HepG2 (cell line): ENCODE data around the gene CERS6. TPM values are rescaled to one million over a fixed set of nuclear protein-coding genes. Genes with fewer than 3 reads are reported as not detected.

Source experiments
- ATAC-seq: fragments of 200-7000 bp; cut with Tn5 transposase; 3 replicates; pipeline ENCODE4 v1.9.1; 2020; ENCODE audit warnings: mild to moderate bottlenecking, moderate library complexity
- BruUV-seq: library from RNA; stranded (reverse); fragments of 400-500 nt; replicated peaks from 2 replicates; lab custom pipeline; 2021; lab: Mats Ljungman, UMichigan
- CTCF ChIA-PET: fragments of 300-600 bp; formaldehyde crosslinking; extraction: SDS; loops from one replicate; lab custom pipeline; 2021; ENCODE audit warnings: low total read pairs, inconsistent platforms, low intra/inter-chr PET ratio; lab: Yijun Ruan, JAX
- POLR2A ChIA-PET: fragments of 350-600 bp; sonication (Branson Sonifier 250); formaldehyde crosslinking; loops from one replicate; lab custom pipeline; 2020; ENCODE audit warnings: antibody characterized with exemption, inconsistent platforms; lab: Yijun Ruan, JAX
- DNase-seq: peaks from one replicate; pipeline ENCODE4 v3.0.0-alpha.2; 2015; ENCODE audit warnings: low spot score
- FAIRE-seq: peaks from 3 replicates; lab custom pipeline; 2011; peaks lifted over from hg19 to GRCh38; lab: Jason Lieb, UNC
- H2AFZ ChIP-seq: one replicate; pipeline ENCODE4 v1.6.1; 2011; ENCODE audit warnings: low read length, inconsistent platforms
- H3K27ac ChIP-seq: fragments of 300-600 bp; 3 replicates; pipeline ENCODE4 v1.8.0; 2011; ENCODE audit warnings: mixed run types, mild to moderate bottlenecking, mixed read lengths, low read length, inconsistent platforms; ENCODE audit not compliant: insufficient read depth; ENCODE audit errors: extremely low read length
- H3K27me3 ChIP-seq, 2 experiments: fragments of 200-600 bp in 1 of 2; 2 replicates in 1 of 2; 3 replicates in 1 of 2; pipeline versions ENCODE4 v1.6.0 to v1.8.0; 2011; ENCODE audit warnings: low read length in 2 of 2, mild to moderate bottlenecking in 2 of 2, moderate library complexity in 2 of 2, inconsistent platforms in 1 of 2; ENCODE audit not compliant: insufficient read depth in 2 of 2, control insufficient read depth in 1 of 2
- H3K36me3 ChIP-seq, 2 experiments: fragments of 200-600 bp in 1 of 2; replicated peaks in 1 of 2; 2 replicates in 1 of 2; 3 replicates in 1 of 2; pipeline versions ENCODE4 v1.5.1 to v1.8.0; 2011; ENCODE audit warnings: low read length in 2 of 2, inconsistent platforms in 1 of 2; ENCODE audit not compliant: insufficient read depth in 2 of 2, control insufficient read depth in 1 of 2
- H3K4me1 ChIP-seq: 2 replicates; pipeline ENCODE4 v1.5.1; 2012; ENCODE audit warnings: low read length, inconsistent platforms; ENCODE audit not compliant: insufficient read depth
- H3K4me2 ChIP-seq: 2 replicates; pipeline ENCODE4 v1.6.0; 2011; ENCODE audit warnings: low read depth, low read length, inconsistent platforms
- H3K4me3 ChIP-seq, 3 experiments: fragments of 200-600 bp in 1 of 3; sonication (generic), shearing (Covaris generic) in 1 of 3; replicated peaks in 1 of 3; 2 replicates each; pipeline ENCODE4 v1.5.1; 2011 to 2016; ENCODE audit warnings: low read length in 3 of 3, inconsistent platforms in 2 of 3, low read depth in 2 of 3, mild to moderate bottlenecking in 2 of 3, control low read depth in 1 of 3, mixed read lengths in 1 of 3; ENCODE audit not compliant: insufficient read depth in 1 of 3
- H3K79me2 ChIP-seq: one replicate; pipeline ENCODE4 v1.6.1; 2011; ENCODE audit warnings: low read length, inconsistent platforms; ENCODE audit not compliant: insufficient read depth
- H3K9ac ChIP-seq: 2 replicates; pipeline ENCODE4 v1.6.0; 2011; ENCODE audit warnings: mild to moderate bottlenecking, low read depth, low read length, inconsistent platforms; ENCODE audit not compliant: insufficient read depth
- H3K9me3 ChIP-seq: 2 replicates; pipeline ENCODE4 v1.5.1; 2012; ENCODE audit warnings: mild to moderate bottlenecking, low read length
- H4K20me1 ChIP-seq: 2 replicates; pipeline ENCODE4 v1.6.0; 2011; ENCODE audit warnings: inconsistent platforms, mild to moderate bottlenecking, low read length, moderate library complexity; ENCODE audit not compliant: insufficient read depth
- CEBPG ChIP-seq: IDR thresholded peaks from 2 replicates; pipeline ENCODE4 v1.6.1; 2016
- ESRRA ChIP-seq: sonication (generic); formaldehyde crosslinking; IDR thresholded peaks from 2 replicates; pipeline ENCODE4 v1.5.1; 2020; ENCODE audit warnings: mild to moderate bottlenecking, low read depth, missing genetic modification reagents
- FOXP4 ChIP-seq: sonication (generic); formaldehyde crosslinking; IDR thresholded peaks from 2 replicates; pipeline ENCODE4 v1.4.0; 2020; ENCODE audit warnings: missing genetic modification reagents
- HNF4A ChIP-seq: sonication (generic); formaldehyde crosslinking; IDR thresholded peaks from 2 replicates; pipeline ENCODE4 v1.4.0; 2020; ENCODE audit warnings: missing genetic modification reagents
- KDM4B ChIP-seq: sonication (generic); formaldehyde crosslinking; IDR thresholded peaks from 2 replicates; pipeline ENCODE4 v1.4.0; 2020; ENCODE audit warnings: missing genetic modification reagents
- SATB2 ChIP-seq: sonication (generic); formaldehyde crosslinking; IDR thresholded peaks from 2 replicates; pipeline ENCODE4 v1.5.0; 2020; ENCODE audit warnings: missing genetic modification reagents
- SNAPC2 ChIP-seq: sonication (generic); formaldehyde crosslinking; IDR thresholded peaks from 2 replicates; pipeline ENCODE4 v1.8.1; 2022; ENCODE audit warnings: mild to moderate bottlenecking, missing genetic modification reagents
- TARDBP ChIP-seq: sonication (generic); formaldehyde crosslinking; IDR thresholded peaks from 2 replicates; pipeline ENCODE4 v1.8.0; 2022; ENCODE audit warnings: mild to moderate bottlenecking, missing genetic modification reagents
- ZFYVE20 ChIP-seq: sonication (generic); formaldehyde crosslinking; IDR thresholded peaks from 2 replicates; pipeline ENCODE4 v1.8.0; 2023; ENCODE audit warnings: low read depth, mild to moderate bottlenecking, moderate library complexity, missing genetic modification reagents, borderline replicate concordance
- ZNF225 ChIP-seq: sonication (generic); formaldehyde crosslinking; IDR thresholded peaks from 2 replicates; pipeline ENCODE4 v1.4.0; 2020; ENCODE audit warnings: mild to moderate bottlenecking, missing genetic modification reagents
- ZNF234 ChIP-seq: sonication (generic); formaldehyde crosslinking; conservative IDR thresholded peaks from 2 replicates; pipeline ENCODE4 v1.5.1; 2020; ENCODE audit warnings: mild to moderate bottlenecking, missing genetic modification reagents
- ZNF317 ChIP-seq: sonication (generic); formaldehyde crosslinking; IDR thresholded peaks from 2 replicates; pipeline ENCODE4 v1.5.0; 2020; ENCODE audit warnings: mild to moderate bottlenecking, missing genetic modification reagents
- ZNF451 ChIP-seq: sonication (generic); formaldehyde crosslinking; IDR thresholded peaks from 2 replicates; pipeline ENCODE4 v1.5.0; 2020; ENCODE audit warnings: mild to moderate bottlenecking, missing genetic modification reagents
- WGBS: methylation state at CpG from one replicate; pipeline ENCODE4 v1.1.6; 2017; ENCODE audit warnings: low lambda C conversion rate; 5-methylcytosine and 5-hydroxymethylcytosine counted together
- in situ Hi-C: cut with HindIII; loops from 2 replicates; pipeline ENCODE4 v1.10.0; 2017; ENCODE audit warnings: low pct_unique_long_range_greater_than_20kb; ENCODE audit not compliant: extremely low pct_ligation_motif_present
- intact Hi-C: fragments of 100-400 bp; cut with micrococcal nuclease; formaldehyde crosslinking; loops from one replicate; pipeline ENCODE4 v1.10.0; 2022; ENCODE audit not compliant: unreplicated experiment
- polyA plus RNA-seq, 8 experiments: library from polyadenylated mRNA; depleted of rRNA in 3 of 8; stranded (reverse) in 7 of 8; unstranded in 1 of 8; fragments of >200 nt; fragmentation: Illumina TruSeq in 4 of 8; extraction: Trizol in 4 of 8; gene quantifications; 2 replicates each; pipeline versions ENCODE4 v1.2.1 to v1.2.3, GENCODE V29; 2011 to 2016; ENCODE audit warnings: low read depth in 4 of 8, missing spikeins in 1 of 8, mixed read lengths in 1 of 8; ENCODE audit not compliant: insufficient read depth in 1 of 8
- total RNA-seq, 5 experiments: library from RNA; depleted of rRNA; stranded (reverse); fragments of >200 nt; fragmentation: Illumina TruSeq; extraction: Trizol; gene quantifications; 2 replicates each; pipeline ENCODE4 v1.2.3, GENCODE V29; 2016; ENCODE audit warnings: low read depth in 1 of 5
- TF ChIP-seq, protein P1 (sequence below): sonication (generic); formaldehyde crosslinking; IDR thresholded peaks from 2 replicates; pipeline ENCODE4 v1.8.1; 2023; ENCODE audit warnings: mild to moderate bottlenecking, inconsistent platforms, moderate library complexity, missing genetic modification reagents, borderline replicate concordance
- TF ChIP-seq, protein P2 (sequence below): sonication (generic); formaldehyde crosslinking; IDR thresholded peaks from 2 replicates; pipeline ENCODE4 v1.4.0; 2020; ENCODE audit warnings: missing genetic modification reagents
- TF ChIP-seq, protein P3 (sequence below): sonication (generic); formaldehyde crosslinking; IDR thresholded peaks from 2 replicates; pipeline ENCODE4 v1.8.1; 2022; ENCODE audit warnings: low read depth, mild to moderate bottlenecking, missing genetic modification reagents

Gene CERS6
- total and polyA plus RNA-seq, 2 of the 13 experiments (the other 11 are each of a cell fraction or from before 2014, with no cell fraction given): 10.1 to 20.3 TPM

DNA sequence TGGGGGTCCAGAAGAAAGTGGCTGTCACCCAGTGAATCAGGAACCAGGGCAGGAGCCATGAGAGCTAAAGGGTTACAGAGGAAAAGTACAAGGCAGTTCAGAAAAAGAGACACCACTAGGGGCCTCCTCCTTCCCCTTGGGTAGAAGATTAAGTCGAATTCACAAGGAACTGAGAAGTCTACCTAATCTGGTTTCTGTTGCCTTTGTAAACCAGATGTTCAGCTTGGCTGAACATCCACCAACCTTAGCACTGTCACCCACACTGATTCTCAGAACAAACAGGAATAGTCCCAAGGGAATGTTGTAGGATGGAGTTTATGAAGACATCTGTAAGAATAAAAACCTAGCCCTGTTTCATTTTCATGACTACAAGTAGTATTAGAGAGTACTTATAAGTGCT is 256.0 kb downstream of the CERS6 start:
- H3K79me2 ChIP-seq: no peaks in the 10 kb centered on the region
- no peak overlapping the region for H3K4me3 ChIP-seq
- FAIRE-seq (no peak), DNase-seq (no peak), ATAC-seq (no peak; the same call in 2 of the 3 replicates)
- CTCF ChIA-PET: no interaction called here
- H3K36me3 ChIP-seq: no peaks in the 10 kb centered on the region; a peak in 1 of 5 replicates
- H3K9ac ChIP-seq: no peak overlapping the region
- no TSS peak for BruUV-seq
- H3K4me1 ChIP-seq: no peaks in the 10 kb centered on the region
- POLR2A ChIA-PET: no interaction called here
- 87% methylated on average over 1 of the region's 1 CpG for WGBS
- no peaks in the 10 kb centered on the region for H3K27me3 ChIP-seq
- H2AFZ ChIP-seq: no peak overlapping the region
- H3K4me2 ChIP-seq: no peak overlapping the region
- intact Hi-C loops (no loop called here), in situ Hi-C loops (no loop called here)
- H4K20me1 ChIP-seq: no peaks in the 10 kb centered on the region
- TF ChIP-seq ZNF234 (no peak), TARDBP (CRISPR knock-in tag) (no peak), HNF4A (CRISPR knock-in tag) (no peak), SATB2 (CRISPR knock-in tag) (no peak), ZNF225 (CRISPR knock-in tag) (no peak), ZNF451 (CRISPR knock-in tag) (no peak), FOXP4 (CRISPR knock-in tag) (no peak), KDM4B (CRISPR knock-in tag) (no peak), ZNF317 (CRISPR knock-in tag) (no peak), CEBPG (CRISPR knock-in tag) (no peak), ESRRA (CRISPR knock-in tag) (no peak), SNAPC2 (CRISPR knock-in tag) (no peak), ZFYVE20 (CRISPR knock-in tag) (no peak)
- TF ChIP-seq, protein P1, sequence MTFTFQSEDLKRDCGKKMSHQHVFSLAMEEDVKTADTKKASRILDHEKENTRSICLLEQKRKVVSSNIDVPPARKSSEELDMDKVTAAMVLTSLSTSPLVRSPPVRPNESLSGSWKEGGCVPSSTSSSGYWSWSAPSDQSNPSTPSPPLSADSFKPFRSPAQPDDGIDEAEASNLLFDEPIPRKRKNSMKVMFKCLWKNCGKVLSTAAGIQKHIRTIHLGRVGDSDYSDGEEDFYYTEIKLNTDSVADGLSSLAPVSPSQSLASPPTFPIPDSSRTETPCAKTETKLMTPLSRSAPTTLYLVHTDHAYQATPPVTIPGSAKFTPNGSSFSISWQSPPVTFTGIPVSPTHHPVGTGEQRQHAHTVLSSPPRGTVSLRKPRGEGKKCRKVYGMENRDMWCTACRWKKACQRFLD: no peak
- TF ChIP-seq, protein P2, sequence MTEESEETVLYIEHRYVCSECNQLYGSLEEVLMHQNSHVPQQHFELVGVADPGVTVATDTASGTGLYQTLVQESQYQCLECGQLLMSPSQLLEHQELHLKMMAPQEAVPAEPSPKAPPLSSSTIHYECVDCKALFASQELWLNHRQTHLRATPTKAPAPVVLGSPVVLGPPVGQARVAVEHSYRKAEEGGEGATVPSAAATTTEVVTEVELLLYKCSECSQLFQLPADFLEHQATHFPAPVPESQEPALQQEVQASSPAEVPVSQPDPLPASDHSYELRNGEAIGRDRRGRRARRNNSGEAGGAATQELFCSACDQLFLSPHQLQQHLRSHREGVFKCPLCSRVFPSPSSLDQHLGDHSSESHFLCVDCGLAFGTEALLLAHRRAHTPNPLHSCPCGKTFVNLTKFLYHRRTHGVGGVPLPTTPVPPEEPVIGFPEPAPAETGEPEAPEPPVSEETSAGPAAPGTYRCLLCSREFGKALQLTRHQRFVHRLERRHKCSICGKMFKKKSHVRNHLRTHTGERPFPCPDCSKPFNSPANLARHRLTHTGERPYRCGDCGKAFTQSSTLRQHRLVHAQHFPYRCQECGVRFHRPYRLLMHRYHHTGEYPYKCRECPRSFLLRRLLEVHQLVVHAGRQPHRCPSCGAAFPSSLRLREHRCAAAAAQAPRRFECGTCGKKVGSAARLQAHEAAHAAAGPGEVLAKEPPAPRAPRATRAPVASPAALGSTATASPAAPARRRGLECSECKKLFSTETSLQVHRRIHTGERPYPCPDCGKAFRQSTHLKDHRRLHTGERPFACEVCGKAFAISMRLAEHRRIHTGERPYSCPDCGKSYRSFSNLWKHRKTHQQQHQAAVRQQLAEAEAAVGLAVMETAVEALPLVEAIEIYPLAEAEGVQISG (CRISPR knock-in tag): no peak
- TF ChIP-seq, protein P3, sequence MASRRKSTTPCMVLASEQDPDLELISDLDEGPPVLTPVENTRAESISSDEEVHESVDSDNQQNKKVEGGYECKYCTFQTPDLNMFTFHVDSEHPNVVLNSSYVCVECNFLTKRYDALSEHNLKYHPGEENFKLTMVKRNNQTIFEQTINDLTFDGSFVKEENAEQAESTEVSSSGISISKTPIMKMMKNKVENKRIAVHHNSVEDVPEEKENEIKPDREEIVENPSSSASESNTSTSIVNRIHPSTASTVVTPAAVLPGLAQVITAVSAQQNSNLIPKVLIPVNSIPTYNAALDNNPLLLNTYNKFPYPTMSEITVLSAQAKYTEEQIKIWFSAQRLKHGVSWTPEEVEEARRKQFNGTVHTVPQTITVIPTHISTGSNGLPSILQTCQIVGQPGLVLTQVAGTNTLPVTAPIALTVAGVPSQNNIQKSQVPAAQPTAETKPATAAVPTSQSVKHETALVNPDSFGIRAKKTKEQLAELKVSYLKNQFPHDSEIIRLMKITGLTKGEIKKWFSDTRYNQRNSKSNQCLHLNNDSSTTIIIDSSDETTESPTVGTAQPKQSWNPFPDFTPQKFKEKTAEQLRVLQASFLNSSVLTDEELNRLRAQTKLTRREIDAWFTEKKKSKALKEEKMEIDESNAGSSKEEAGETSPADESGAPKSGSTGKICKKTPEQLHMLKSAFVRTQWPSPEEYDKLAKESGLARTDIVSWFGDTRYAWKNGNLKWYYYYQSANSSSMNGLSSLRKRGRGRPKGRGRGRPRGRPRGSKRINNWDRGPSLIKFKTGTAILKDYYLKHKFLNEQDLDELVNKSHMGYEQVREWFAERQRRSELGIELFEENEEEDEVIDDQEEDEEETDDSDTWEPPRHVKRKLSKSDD (CRISPR knock-in tag): no peak
- no peaks in the 10 kb centered on the region for H3K9me3 ChIP-seq
- no peak overlapping the region for H3K27ac ChIP-seq
